Neural progenitor cell (in vitro differentiated cells): ENCODE data around the gene FMN1.

ENCODE experiments used
- CTCF ChIP-seq: fragments of 200-600 bp; sonication (generic); IDR thresholded peaks from 2 replicates; pipeline ENCODE4 v1.5.1; 2017; ENCODE audit warnings: antibody characterized with exemption, mild to moderate bottlenecking
- EZH2 ChIP-seq: fragments of 200-600 bp; sonication (generic); IDR thresholded peaks from 2 replicates; pipeline ENCODE4 v1.6.1; 2017; ENCODE audit warnings: antibody characterized with exemption, mild to moderate bottlenecking, moderate library complexity

GRCh38 chr15:33146051-33146450 is 48.5 kb downstream of the FMN1 start:
- no peak for TF ChIP-seq CTCF
- no peak for TF ChIP-seq EZH2
